Measurements from ENCODE around the gene FZD4.

The FZD4 gene

GRCh38 chr11:86934926-86935579 lies 20.1 kb downstream of the FZD4 start:
- peaks cover 2% of the 10 kb centered on the region; the same call in 1 of the 2 replicates for H3K4me1 ChIP-seq (ENCODE audit: control insufficient read depth, insufficient read depth, low read length)
- ChIA-PET CTCF (interaction anchor here (0.6 to 2.4 kb wide), 5 partner anchors 10 to 485 kb away, joined by 3 to 9 read pairs (median 3); no protein-coding TSS in a partner anchor), POLR2A (interaction anchor here (1.0 to 1.1 kb wide), 3 partner anchors 10 to 20 kb away, joined by 3 to 5 read pairs (median 3); partner anchors contain the start of gene FZD4)
- H3K36me3 ChIP-seq (ENCODE audit: control insufficient read depth in 2 of 2, insufficient read depth in 1 of 2, low read length in 2 of 2): no peaks in the 10 kb centered on the region
- peak overlapping the region; percentile 46 for H3K27ac ChIP-seq (ENCODE audit: extremely low read depth, low read depth, low read length)
- H3K4me3 ChIP-seq (ENCODE audit: low read depth, low read length): no peak overlapping the region
- no peaks in the 10 kb centered on the region for H3K9me3 ChIP-seq (ENCODE audit: control insufficient read depth, insufficient read depth, low read depth, low read length)
- TF ChIP-seq ZNF335 (tag by site-specific recombination; conservative IDR thresholded peaks at IDR 0.05): peak; percentile 43; the same call in 1 of the 2 replicates
- TF ChIP-seq ZSCAN30 (tag by site-specific recombination; IDR thresholded peaks at IDR 0.05): no peak
- no peak for TF ChIP-seq ZNF623 (tag by site-specific recombination; IDR thresholded peaks at IDR 0.05)
- TF ChIP-seq ZNF76 (tag by site-specific recombination; IDR thresholded peaks at IDR 0.05; ENCODE audit: borderline replicate concordance, low read depth): no peak
- no peak for TF ChIP-seq ZNF776 (tag by site-specific recombination; IDR thresholded peaks at IDR 0.05; ENCODE audit: borderline replicate concordance)
- 0 out of 2 replicates have a peak, but pooled peaks have one; percentile 18 for TF ChIP-seq FEZF1 (tag by site-specific recombination; IDR thresholded peaks at IDR 0.05)
- no peak for TF ChIP-seq ZFP3 (tag by site-specific recombination; IDR thresholded peaks at IDR 0.05; ENCODE audit: low read depth)
- TF ChIP-seq ZNF433 (tag by site-specific recombination; IDR thresholded peaks at IDR 0.05; ENCODE audit: low read depth): no peak
- no peak for TF ChIP-seq ZNF324 (tag by site-specific recombination; IDR thresholded peaks at IDR 0.05)
- TF ChIP-seq BCL11B (tag by site-specific recombination; IDR thresholded peaks at IDR 0.05; ENCODE audit: low read depth): no peak
- TF ChIP-seq ZIC2 (tag by site-specific recombination; IDR thresholded peaks at IDR 0.05): no peak

- H3K9me3 ChIP-seq (ENCODE audit: control insufficient read depth, insufficient read depth, low read depth, low read length): no peaks in the 10 kb centered on the region
- H3K4me3 ChIP-seq (ENCODE audit: low read depth, low read length): no peak overlapping the region
- POLR2A ChIA-PET: interaction anchor here (1.0 to 1.1 kb wide), 3 partner anchors 10 to 20 kb away, joined by 3 to 5 read pairs (median 3); partner anchors contain the start of gene FZD4
- H3K36me3 ChIP-seq (ENCODE audit: control insufficient read depth in 2 of 2, insufficient read depth in 1 of 2, low read length in 2 of 2): no peaks in the 10 kb centered on the region
- CTCF ChIA-PET: interaction anchor here (0.9 to 2.4 kb wide), 5 partner anchors 10 to 486 kb away, joined by 3 to 9 read pairs (median 3); no protein-coding TSS in a partner anchor
- H3K4me1 ChIP-seq (ENCODE audit: control insufficient read depth, insufficient read depth, low read length): no peaks in the 10 kb centered on the region
- TF ChIP-seq MZF1 (tag by site-specific recombination; IDR thresholded peaks at IDR 0.05; ENCODE audit: borderline replicate concordance): 0 out of 2 replicates have a peak, but pooled peaks have one; percentile 30
- no peak for TF ChIP-seq ZNF362 (tag by site-specific recombination; IDR thresholded peaks at IDR 0.05)
- peak; percentile 48 for TF ChIP-seq ZNF335 (tag by site-specific recombination; conservative IDR thresholded peaks at IDR 0.05)
- no peak for TF ChIP-seq SALL2 (tag by site-specific recombination; IDR thresholded peaks at IDR 0.05; ENCODE audit: borderline replicate concordance)
- no peak for TF ChIP-seq ZNF19 (tag by site-specific recombination; IDR thresholded peaks at IDR 0.05; ENCODE audit: low read depth)
- TF ChIP-seq TCF7L2 (IDR thresholded peaks at IDR 0.05; ENCODE audit: borderline replicate concordance, low read depth, low read length): peak; percentile 61; the same call in 1 of the 2 replicates
- no peak for TF ChIP-seq ZBTB20 (tag by site-specific recombination; IDR thresholded peaks at IDR 0.05)
- TF ChIP-seq ZNF324 (tag by site-specific recombination; IDR thresholded peaks at IDR 0.05): no peak
- no peak for TF ChIP-seq KLF8 (tag by site-specific recombination; IDR thresholded peaks at IDR 0.05)
- H3K27ac ChIP-seq (ENCODE audit: extremely low read depth, low read depth, low read length): peak overlapping the region; percentile 46
Observed at GRCh38 chr11:86934582-86934900, 20.7 kb downstream of the FZD4 start.

GRCh38 chr11:86933891-86934581 lies 21.2 kb downstream of the FZD4 start:
- ChIA-PET POLR2A (interaction anchor here (1.1 kb wide), 1 partner anchor 20 kb away, joined by 3 read pairs; no protein-coding TSS in a partner anchor), CTCF (interaction anchor here (0.9 to 2.4 kb wide), 7 partner anchors 9 to 486 kb away, joined by 3 to 9 read pairs (median 4); no protein-coding TSS in a partner anchor)
- H3K9me3 ChIP-seq (ENCODE audit: control insufficient read depth, insufficient read depth, low read depth, low read length): no peaks in the 10 kb centered on the region
- no peaks in the 10 kb centered on the region for H3K36me3 ChIP-seq (ENCODE audit: control insufficient read depth in 2 of 2, insufficient read depth in 1 of 2, low read length in 2 of 2)
- H3K4me3 ChIP-seq (ENCODE audit: low read depth, low read length): no peak overlapping the region
- no peaks in the 10 kb centered on the region for H3K4me1 ChIP-seq (ENCODE audit: control insufficient read depth, insufficient read depth, low read length)
- H3K27ac ChIP-seq (ENCODE audit: extremely low read depth, low read depth, low read length): peak overlapping the region; percentile 46; the same call in 1 of the 2 replicates
- TF ChIP-seq ZNF366 (tag by site-specific recombination; conservative IDR thresholded peaks at IDR 0.05): peak; percentile 13; the same call in 1 of the 2 replicates
- TF ChIP-seq WT1 (tag by site-specific recombination; IDR thresholded peaks at IDR 0.05): 0 out of 2 replicates have a peak, but pooled peaks have one; percentile 36
- no peak for TF ChIP-seq ZNF610 (tag by site-specific recombination; IDR thresholded peaks at IDR 0.05; ENCODE audit: borderline replicate concordance)
- peak; percentile 61; the same call in 1 of the 2 replicates for TF ChIP-seq PRDM10 (tag by site-specific recombination; IDR thresholded peaks at IDR 0.05)

All from HEK293 (cell line).